GM19463 (cell line): ENCODE results near the gene IFFO2.

ENCODE experiments used
- ATAC-seq: cut with Tn5 transposase; IDR thresholded peaks from one replicate; pipeline ENCODE4 v1.9.1; 2021; ENCODE audit warnings: mild to moderate bottlenecking, moderate library complexity; ENCODE audit not compliant: unreplicated experiment

Gene IFFO2

GRCh38 chr1:18921516-18922251 lies 34.8 kb downstream of the IFFO2 start:
- no peak for ATAC-seq

- no peak for ATAC-seq
Observed at GRCh38 chr1:18920931-18921330, 35.5 kb downstream of the IFFO2 start.

- no peak for ATAC-seq
Observed at GRCh38 chr1:18919956-18920355, 36.5 kb downstream of the IFFO2 start.

GRCh38 chr1:18919197-18919905 lies 37.1 kb downstream of the IFFO2 start:
- no peak for ATAC-seq

GRCh38 chr1:18918417-18918816 lies 38.1 kb downstream of the IFFO2 start:
- ATAC-seq = no peak

- no peak for ATAC-seq
Observed at GRCh38 chr1:18917071-18917799, 39.2 kb downstream of the IFFO2 start.

- ATAC-seq = no peak
Observed at GRCh38 chr1:18915341-18915740, 41.1 kb downstream of the IFFO2 start.

- no peak for ATAC-seq
Observed at GRCh38 chr1:18913065-18913835, 43.2 kb downstream of the IFFO2 start.

GRCh38 chr1:18912550-18912949 lies 43.9 kb downstream of the IFFO2 start:
- ATAC-seq = no peak

GRCh38 chr1:18908911-18909771 lies 47.3 kb downstream of the IFFO2 start:
- no peak for ATAC-seq

GRCh38 chr1:18907917-18908845 lies 48.3 kb downstream of the IFFO2 start:
- ATAC-seq = no peak

GRCh38 chr1:18907021-18907916 lies 49.2 kb downstream of the IFFO2 start:
- no peak for ATAC-seq

GRCh38 chr1:18903291-18903756 lies 53.2 kb downstream of the IFFO2 start:
- no peak for ATAC-seq

- ATAC-seq = peak; percentile 97
Observed at GRCh38 chr1:18902523-18903290, 53.8 kb downstream of the IFFO2 start, which contains the start of gene ALDH4A1. TSS of gene ALDH4A1 (minus strand) at chr1:18902555. CDS start at chr1:18902523, 32 bp downstream.

GRCh38 chr1:18901952-18902522 lies 54.4 kb downstream of the IFFO2 start:
- no peak for ATAC-seq

GRCh38 chr1:18901147-18901951 lies 55.1 kb downstream of the IFFO2 start:
- ATAC-seq = no peak
